Endothelial cell of umbilical vein (primary cell): ENCODE results near the gene JMJD8. TPM values are rescaled to one million over a fixed set of nuclear protein-coding genes. Genes with fewer than 3 reads are reported as not detected.

Experiments
- BruUV-seq: library from RNA; stranded (reverse); fragments of 400-500 nt; replicated peaks from 2 replicates; lab custom pipeline; 2021; lab: Mats Ljungman, UMichigan
- CTCF ChIA-PET: fragments of 300-600, 350-600 bp; sonication (Branson Sonifier 250); formaldehyde crosslinking; loops from one replicate; lab custom pipeline; 2021; ENCODE audit warnings: antibody characterized with exemption, inconsistent platforms; lab: Charles Lee
- POLR2A ChIA-PET: fragments of 300-600, 350-600 bp; sonication (Branson Sonifier 250); formaldehyde crosslinking; loops from one replicate; lab custom pipeline; 2021; ENCODE audit warnings: antibody characterized with exemption, inconsistent platforms; lab: Charles Lee
- DNase-seq: peaks from one replicate; pipeline ENCODE4 v3.0.0-alpha.2; 2011; ENCODE audit warnings: low read depth, low spot score
- FAIRE-seq: peaks from 2 replicates; lab custom pipeline; 2011; peaks lifted over from hg19 to GRCh38; lab: Jason Lieb, UNC
- H2AFZ ChIP-seq: 2 replicates; pipeline ENCODE4 v1.6.0; 2012; ENCODE audit warnings: low read depth, low read length, control low read depth, inconsistent platforms
- H3K27ac ChIP-seq: 2 replicates; pipeline ENCODE4 v1.5.1; 2011; ENCODE audit warnings: low read depth, mild to moderate bottlenecking, control low read depth, low read length, moderate library complexity; ENCODE audit not compliant: insufficient read depth
- H3K27me3 ChIP-seq, 2 experiments: 2 replicates each; pipeline versions ENCODE4 v1.6.0 to v1.6.1; 2011; ENCODE audit warnings: low read length in 2 of 2, mixed read lengths in 1 of 2; ENCODE audit not compliant: control insufficient read depth in 2 of 2, insufficient read depth in 2 of 2
- H3K36me3 ChIP-seq, 2 experiments: 2 replicates in 1 of 2; 3 replicates in 1 of 2; pipeline ENCODE4 v1.5.1; 2011; ENCODE audit warnings: low read length in 2 of 2, mild to moderate bottlenecking in 1 of 2, moderate library complexity in 1 of 2; ENCODE audit not compliant: control insufficient read depth in 2 of 2, insufficient read depth in 2 of 2; ENCODE audit errors: extremely low read depth in 1 of 2
- H3K4me1 ChIP-seq: 3 replicates; pipeline ENCODE4 v1.5.1; 2011; ENCODE audit warnings: mild to moderate bottlenecking, low read length; ENCODE audit not compliant: control insufficient read depth, insufficient read depth; ENCODE audit errors: extremely low read depth
- H3K4me2 ChIP-seq: 2 replicates; pipeline ENCODE4 v1.6.1; 2011; ENCODE audit warnings: low read length, control low read depth, mixed read lengths; ENCODE audit not compliant: insufficient read depth
- H3K4me3 ChIP-seq, 3 experiments: fragments of 200-600 bp in 1 of 3; sonication (generic), shearing (Covaris generic) in 1 of 3; replicated peaks in 1 of 3; 2 replicates each; pipeline ENCODE4 v1.5.1; 2011 to 2016; ENCODE audit warnings: control low read depth in 3 of 3, low read length in 3 of 3, mild to moderate bottlenecking in 2 of 3, inconsistent platforms in 1 of 3, low read depth in 1 of 3, moderate library complexity in 1 of 3; ENCODE audit not compliant: insufficient read depth in 1 of 3
- H3K79me2 ChIP-seq: 2 replicates; pipeline ENCODE4 v1.6.0; 2012; ENCODE audit warnings: low read length, inconsistent platforms; ENCODE audit not compliant: control insufficient read depth, insufficient read depth
- H3K9ac ChIP-seq: replicated peaks from 2 replicates; pipeline ENCODE3; 2011; ENCODE audit warnings: low read length, control low read depth; ENCODE audit not compliant: insufficient read depth; ENCODE audit errors: extremely low read depth
- H3K9me1 ChIP-seq: replicated peaks from 3 replicates; pipeline ENCODE4 v1.6.0; 2011; ENCODE audit warnings: mild to moderate bottlenecking, low read length; ENCODE audit not compliant: control insufficient read depth, insufficient read depth; ENCODE audit errors: extremely low read depth
- H3K9me3 ChIP-seq: replicated peaks from 2 replicates; pipeline ENCODE4 v1.5.1; 2012; ENCODE audit warnings: low read length, inconsistent platforms; ENCODE audit not compliant: control insufficient read depth, insufficient read depth
- H4K20me1 ChIP-seq: replicated peaks from 2 replicates; pipeline ENCODE3; 2011; ENCODE audit warnings: mild to moderate bottlenecking, low read length; ENCODE audit not compliant: control insufficient read depth, insufficient read depth; ENCODE audit errors: extremely low read depth
- EZH2 ChIP-seq: IDR thresholded peaks from 2 replicates; pipeline ENCODE4 v1.6.1; 2012; ENCODE audit warnings: borderline replicate concordance, low read depth, mild to moderate bottlenecking, moderate library complexity, low read length, inconsistent platforms; ENCODE audit not compliant: severe bottlenecking
- FOS ChIP-seq: IDR thresholded peaks from 2 replicates; pipeline ENCODE4 v1.6.1; 2011; ENCODE audit warnings: mild to moderate bottlenecking, low read length, moderate library complexity, borderline replicate concordance; ENCODE audit not compliant: insufficient read depth
- GATA2 ChIP-seq: IDR thresholded peaks from 2 replicates; pipeline ENCODE4 v1.7.0; 2011; ENCODE audit warnings: low read depth, mild to moderate bottlenecking, moderate library complexity, mixed read lengths, low read length; ENCODE audit not compliant: insufficient read length, insufficient read depth
- JUN ChIP-seq: IDR thresholded peaks from 2 replicates; pipeline ENCODE4 v1.6.1; 2011; ENCODE audit warnings: borderline replicate concordance, low read depth; ENCODE audit not compliant: insufficient read length, insufficient read depth
- MYC ChIP-seq: IDR thresholded peaks from one replicate; pipeline ENCODE4 v1.6.1; 2011; ENCODE audit warnings: mild to moderate bottlenecking, low read depth, low read length
- POLR2A ChIP-seq: IDR thresholded peaks from 2 replicates; pipeline ENCODE4 v1.6.1; 2012; ENCODE audit warnings: low read depth, mild to moderate bottlenecking, control low read depth, low read length
- POLR2AphosphoS5 ChIP-seq: IDR thresholded peaks from 2 replicates; pipeline ENCODE4 v1.6.1; 2012; ENCODE audit warnings: low read depth, mild to moderate bottlenecking, control low read depth, low read length, moderate library complexity; ENCODE audit not compliant: insufficient read depth
- dilution Hi-C: fragments of 300-500 bp; cut with MboI; formaldehyde crosslinking; loops from one replicate; pipeline ENCODE4 v1.15.0; 2019; ENCODE audit warnings: low sequenced_read_pairs; ENCODE audit not compliant: extremely low pct_ligation_motif_present
- intact Hi-C: fragments of 100-400 bp; cut with micrococcal nuclease; formaldehyde crosslinking; loops from one replicate; pipeline ENCODE4 v1.10.0; 2022
- polyA plus RNA-seq, 4 experiments: library from polyadenylated mRNA; depleted of rRNA in 3 of 4; stranded (reverse) in 3 of 4; unstranded in 1 of 4; fragments of >200 nt; gene quantifications; 2 replicates each; pipeline versions ENCODE4 v1.2.1 to v1.2.3, GENCODE V29; 2011 to 2012; ENCODE audit warnings: missing spikeins in 1 of 4
- total RNA-seq: library from RNA; stranded (reverse); gene quantifications from 2 replicates; pipeline ENCODE4 v1.2.3, GENCODE V29; 2021
- TF ChIP-seq, protein P1 (sequence below), 2 donors: IDR thresholded peaks; 1 replicate in 1 of 2; 2 replicates in 1 of 2; pipeline ENCODE4 v1.5.1; 2011; ENCODE audit warnings: low read length in 2 of 2, mild to moderate bottlenecking in 2 of 2, moderate library complexity in 2 of 2, control low read depth in 1 of 2, inconsistent platforms in 1 of 2, low read depth in 1 of 2; ENCODE audit not compliant: insufficient read depth in 1 of 2; ENCODE audit errors: extremely low read depth in 1 of 2
- TF ChIP-seq, protein P2 (sequence below): IDR thresholded peaks from 2 replicates; pipeline ENCODE4 v1.6.1; 2011; ENCODE audit not compliant: insufficient read depth, insufficient read length

JMJD8 gene
- total and polyA plus RNA-seq, 2 donors (not counting 3 experiments of a cell fraction or from before 2014, with no cell fraction given), result 55.1 to 102 TPM

DNA sequence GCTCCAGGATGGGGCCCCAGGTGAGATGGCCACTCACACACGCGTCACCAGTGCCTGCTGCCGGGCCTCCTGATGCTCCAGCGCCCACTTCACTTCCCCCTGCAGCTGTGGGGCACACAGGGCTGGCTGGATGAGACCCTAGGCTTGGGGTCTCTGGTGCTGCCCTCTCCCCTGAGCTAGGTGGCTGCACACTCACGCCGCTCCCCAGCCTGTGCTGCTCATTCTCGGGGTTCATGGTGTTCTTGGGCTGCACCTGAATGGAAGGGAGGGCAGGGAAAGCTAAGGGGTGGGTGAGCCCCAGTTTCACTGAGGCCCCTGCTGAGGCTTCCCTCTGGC lies 40.9 kb upstream of the JMJD8 start:
- no peak overlapping the region for H3K4me3 ChIP-seq
- H3K9me3 ChIP-seq, result no peaks in the 10 kb centered on the region
- intact Hi-C loops (no loop called here), dilution Hi-C loops (no loop called here)
- TF ChIP-seq EZH2 (no peak), MYC (no peak), GATA2 (no peak), POLR2A (no peak), POLR2AphosphoS5 (no peak), JUN (no peak), FOS (no peak)
- TF ChIP-seq, protein P1, sequence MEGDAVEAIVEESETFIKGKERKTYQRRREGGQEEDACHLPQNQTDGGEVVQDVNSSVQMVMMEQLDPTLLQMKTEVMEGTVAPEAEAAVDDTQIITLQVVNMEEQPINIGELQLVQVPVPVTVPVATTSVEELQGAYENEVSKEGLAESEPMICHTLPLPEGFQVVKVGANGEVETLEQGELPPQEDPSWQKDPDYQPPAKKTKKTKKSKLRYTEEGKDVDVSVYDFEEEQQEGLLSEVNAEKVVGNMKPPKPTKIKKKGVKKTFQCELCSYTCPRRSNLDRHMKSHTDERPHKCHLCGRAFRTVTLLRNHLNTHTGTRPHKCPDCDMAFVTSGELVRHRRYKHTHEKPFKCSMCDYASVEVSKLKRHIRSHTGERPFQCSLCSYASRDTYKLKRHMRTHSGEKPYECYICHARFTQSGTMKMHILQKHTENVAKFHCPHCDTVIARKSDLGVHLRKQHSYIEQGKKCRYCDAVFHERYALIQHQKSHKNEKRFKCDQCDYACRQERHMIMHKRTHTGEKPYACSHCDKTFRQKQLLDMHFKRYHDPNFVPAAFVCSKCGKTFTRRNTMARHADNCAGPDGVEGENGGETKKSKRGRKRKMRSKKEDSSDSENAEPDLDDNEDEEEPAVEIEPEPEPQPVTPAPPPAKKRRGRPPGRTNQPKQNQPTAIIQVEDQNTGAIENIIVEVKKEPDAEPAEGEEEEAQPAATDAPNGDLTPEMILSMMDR (IDR thresholded peaks at IDR 0.05; ENCODE audit: extremely low read depth in 1 of 2, insufficient read depth in 1 of 2, low read depth in 1 of 2, low read length in 2 of 2), result no peak
- TF ChIP-seq, protein P2, sequence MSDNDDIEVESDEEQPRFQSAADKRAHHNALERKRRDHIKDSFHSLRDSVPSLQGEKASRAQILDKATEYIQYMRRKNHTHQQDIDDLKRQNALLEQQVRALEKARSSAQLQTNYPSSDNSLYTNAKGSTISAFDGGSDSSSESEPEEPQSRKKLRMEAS, result no peak
- no peak for DNase-seq
- BruUV-seq, result no TSS peak
- H4K20me1 ChIP-seq, result no peaks in the 10 kb centered on the region
- H2AFZ ChIP-seq, result no peak overlapping the region
- ChIA-PET POLR2A (no interaction called here), CTCF (interaction anchor here (1.4 to 5.7 kb wide), 4 partner anchors 9 to 63 kb away, joined by 3 to 34 read pairs (median 6); partner anchors contain the start of genes CHTF18, METRN and RPUSD1)
- no peak overlapping the region for H3K9ac ChIP-seq
- no peaks in the 10 kb centered on the region for H3K27me3 ChIP-seq
- no peak overlapping the region for H3K27ac ChIP-seq
- no peaks in the 10 kb centered on the region for H3K79me2 ChIP-seq
- no peaks in the 10 kb centered on the region for H3K36me3 ChIP-seq
- H3K4me1 ChIP-seq, result peaks cover 25% of the 10 kb centered on the region
- no peaks in the 10 kb centered on the region for H3K9me1 ChIP-seq
- H3K4me2 ChIP-seq, result no peak overlapping the region
- FAIRE-seq, result no peak
